Neural crest cell (in vitro differentiated cells): ENCODE results near the gene AVL9. TPM values are rescaled to one million over a fixed set of nuclear protein-coding genes. Genes with fewer than 3 reads are reported as not detected.

Experiments
- DNase-seq: peaks from one replicate; pipeline ENCODE4 v3.0.0; 2021; ENCODE audit warnings: low read depth, mixed read lengths, low spot score
- H3K27ac Mint-ChIP-seq: one replicate; pipeline ENCODE4 v1.8.0; 2021; ENCODE audit warnings: mild to moderate bottlenecking, mixed read lengths; ENCODE audit not compliant: unreplicated experiment
- H3K27me3 Mint-ChIP-seq: 2 replicates; pipeline ENCODE4 v1.8.0; 2021; ENCODE audit warnings: low read depth, mild to moderate bottlenecking, mixed read lengths
- H3K36me3 Mint-ChIP-seq: 2 replicates; pipeline ENCODE4 v1.8.0; 2021; ENCODE audit warnings: low read depth, mild to moderate bottlenecking, mixed read lengths
- H3K4me1 Mint-ChIP-seq: 2 replicates; pipeline ENCODE4 v1.8.0; 2021; ENCODE audit warnings: mixed read lengths
- H3K4me3 Mint-ChIP-seq: one replicate; pipeline ENCODE4 v1.8.0; 2021; ENCODE audit warnings: mild to moderate bottlenecking, mixed read lengths
- H3K9me3 Mint-ChIP-seq: 2 replicates; pipeline ENCODE4 v1.8.0; 2021; ENCODE audit warnings: mixed read lengths
- CTCF ChIP-seq: fragments of 200-600 bp; sonication (generic); conservative IDR thresholded peaks from 2 replicates; pipeline ENCODE4 v1.5.0; 2021; ENCODE audit warnings: antibody characterized with exemption, mild to moderate bottlenecking
- total RNA-seq: library from RNA; stranded (reverse); gene quantifications from 2 replicates; pipeline ENCODE4 v1.2.1, GENCODE V29; 2021

Gene AVL9
- total RNA-seq, 1 donor from 2014 or later: 36.8 TPM

- no peak overlapping the region for H3K4me3 Mint-ChIP-seq
- TF ChIP-seq CTCF: no peak
- H3K27me3 Mint-ChIP-seq: no peaks in the 10 kb centered on the region
- no peak overlapping the region for H3K27ac Mint-ChIP-seq
- peaks cover 3% of the 10 kb centered on the region for H3K36me3 Mint-ChIP-seq
- DNase-seq: no peak
- no peaks in the 10 kb centered on the region for H3K4me1 Mint-ChIP-seq
- no peaks in the 10 kb centered on the region for H3K9me3 Mint-ChIP-seq
Measured at GRCh38 chr7:32535162-32535702, 39.9 kb downstream of the AVL9 start.

- H3K9me3 Mint-ChIP-seq: no peaks in the 10 kb centered on the region
- H3K36me3 Mint-ChIP-seq: peaks cover 3% of the 10 kb centered on the region
- no peaks in the 10 kb centered on the region for H3K4me1 Mint-ChIP-seq
- H3K27me3 Mint-ChIP-seq: no peaks in the 10 kb centered on the region
- no peak for DNase-seq
- no peak overlapping the region for H3K4me3 Mint-ChIP-seq
- no peak overlapping the region for H3K27ac Mint-ChIP-seq
- no peak for TF ChIP-seq CTCF
Measured at GRCh38 chr7:32536016-32536415, 40.7 kb downstream of the AVL9 start.

GRCh38 chr7:32536585-32536984 is 41.3 kb downstream of the AVL9 start:
- H3K27ac Mint-ChIP-seq: no peak overlapping the region
- no peaks in the 10 kb centered on the region for H3K9me3 Mint-ChIP-seq
- H3K4me1 Mint-ChIP-seq: no peaks in the 10 kb centered on the region
- no peaks in the 10 kb centered on the region for H3K27me3 Mint-ChIP-seq
- DNase-seq: no peak
- no peak for TF ChIP-seq CTCF
- H3K36me3 Mint-ChIP-seq: peaks cover 3% of the 10 kb centered on the region
- H3K4me3 Mint-ChIP-seq: no peak overlapping the region

GRCh38 chr7:32537760-32538159 is 42.5 kb downstream of the AVL9 start:
- Mint-ChIP-seq H3K27ac (no peak overlapping the region), H3K27me3 (no peaks in the 10 kb centered on the region), H3K36me3 (peaks cover 3% of the 10 kb centered on the region), H3K4me3 (no peak overlapping the region), H3K4me1 (no peaks in the 10 kb centered on the region), H3K9me3 (no peaks in the 10 kb centered on the region)
- TF ChIP-seq CTCF: no peak
- DNase-seq: no peak

GRCh38 chr7:32539366-32539765 is 44.1 kb downstream of the AVL9 start:
- Mint-ChIP-seq H3K9me3 (no peaks in the 10 kb centered on the region), H3K4me3 (no peak overlapping the region), H3K27me3 (no peaks in the 10 kb centered on the region), H3K27ac (no peak overlapping the region), H3K4me1 (no peaks in the 10 kb centered on the region), H3K36me3 (peaks cover 11% of the 10 kb centered on the region)
- no peak for TF ChIP-seq CTCF
- no peak for DNase-seq
